Measurements from ENCODE around the gene SAMD1.

SAMD1 gene

GRCh38 chr19:14062558-14062855 lies 28.0 kb downstream of the SAMD1 start:
- DNase-seq (ENCODE audit: low spot score): no peak
- TF ChIP-seq CTCF (IDR thresholded peaks at IDR 0.05; ENCODE audit: extremely low read depth, missing control alignments): no peak

GRCh38 chr19:14061751-14062557 lies 28.6 kb downstream of the SAMD1 start, which contains the start of gene PALM3:
Gene PALM3, minus strand, starts transcription at chr19:14062076. Its CDS starts 96 bp downstream, at chr19:14061980.
- DNase-seq (ENCODE audit: low spot score): no peak
- TF ChIP-seq CTCF (IDR thresholded peaks at IDR 0.05; ENCODE audit: extremely low read depth, missing control alignments): no peak

- no peak for TF ChIP-seq CTCF (IDR thresholded peaks at IDR 0.05; ENCODE audit: extremely low read depth, missing control alignments)
- DNase-seq (ENCODE audit: low spot score): peak; percentile 8
Measured at GRCh38 chr19:14061081-14061749, 29.3 kb downstream of the SAMD1 start.

- peak; percentile 14 for DNase-seq (ENCODE audit: low spot score)
- TF ChIP-seq CTCF (IDR thresholded peaks at IDR 0.05; ENCODE audit: extremely low read depth, missing control alignments): no peak
Measured at GRCh38 chr19:14059652-14060155, 30.8 kb downstream of the SAMD1 start.

GRCh38 chr19:14059093-14059480 lies 31.5 kb downstream of the SAMD1 start:
- DNase-seq (ENCODE audit: low spot score): peak; percentile 86
- peak; percentile 73 for TF ChIP-seq CTCF (IDR thresholded peaks at IDR 0.05; ENCODE audit: extremely low read depth, missing control alignments)

GRCh38 chr19:14058182-14059092 lies 32.1 kb downstream of the SAMD1 start:
- peak; percentile 20 for DNase-seq (ENCODE audit: low spot score)
- no peak for TF ChIP-seq CTCF (IDR thresholded peaks at IDR 0.05; ENCODE audit: extremely low read depth, missing control alignments)

All from GM20000 (cell line).